ENCODE measurements around the gene DYSF.

The DYSF gene

GRCh38 chr2:71561441-71562267 lies 108.3 kb downstream of the DYSF start:
- H3K4me3 ChIP-seq (ENCODE audit: low read depth, low read length) = no peak overlapping the region
- no peak for TF ChIP-seq CTCF (IDR thresholded peaks at IDR 0.05; ENCODE audit: low read depth, low read length, missing control alignments)
- no peak for DNase-seq (ENCODE audit: low read depth)
- in situ Hi-C loops (cut with HindIII; ENCODE audit: low sequenced_read_pairs) = no loop called here

GRCh38 chr2:71562518-71562917 lies 109.2 kb downstream of the DYSF start:
- no peak overlapping the region for H3K4me3 ChIP-seq (ENCODE audit: low read depth, low read length)
- TF ChIP-seq CTCF (IDR thresholded peaks at IDR 0.05; ENCODE audit: low read depth, low read length, missing control alignments) = no peak
- DNase-seq (ENCODE audit: low read depth) = no peak
- in situ Hi-C loops (cut with HindIII; ENCODE audit: low sequenced_read_pairs) = no loop called here

- DNase-seq (ENCODE audit: low read depth) = no peak
- TF ChIP-seq CTCF (IDR thresholded peaks at IDR 0.05; ENCODE audit: low read depth, low read length, missing control alignments) = no peak
- in situ Hi-C loops (cut with HindIII; ENCODE audit: low sequenced_read_pairs) = no loop called here
- H3K4me3 ChIP-seq (ENCODE audit: low read depth, low read length) = no peak overlapping the region
Measured at GRCh38 chr2:71563872-71564271, 110.5 kb downstream of the DYSF start.

GRCh38 chr2:71564361-71564760 lies 111.0 kb downstream of the DYSF start:
- in situ Hi-C loops (cut with HindIII; ENCODE audit: low sequenced_read_pairs) = no loop called here
- TF ChIP-seq CTCF (IDR thresholded peaks at IDR 0.05; ENCODE audit: low read depth, low read length, missing control alignments) = no peak
- no peak overlapping the region for H3K4me3 ChIP-seq (ENCODE audit: low read depth, low read length)
- no peak for DNase-seq (ENCODE audit: low read depth)

GRCh38 chr2:71564790-71565189 lies 111.4 kb downstream of the DYSF start:
- in situ Hi-C loops (cut with HindIII; ENCODE audit: low sequenced_read_pairs) = no loop called here
- H3K4me3 ChIP-seq (ENCODE audit: low read depth, low read length) = no peak overlapping the region
- TF ChIP-seq CTCF (IDR thresholded peaks at IDR 0.05; ENCODE audit: low read depth, low read length, missing control alignments) = no peak
- no peak for DNase-seq (ENCODE audit: low read depth)

GRCh38 chr2:71566372-71566771 lies 113.0 kb downstream of the DYSF start:
- no peak for TF ChIP-seq CTCF (IDR thresholded peaks at IDR 0.05; ENCODE audit: low read depth, low read length, missing control alignments)
- no peak for DNase-seq (ENCODE audit: low read depth)
- no peak overlapping the region for H3K4me3 ChIP-seq (ENCODE audit: low read depth, low read length)
- in situ Hi-C loops (cut with HindIII; ENCODE audit: low sequenced_read_pairs) = no loop called here

Data from astrocyte of the cerebellum (primary cell).